Measurements from ENCODE around the gene BTNL8. TPM values are rescaled to one million over a fixed set of nuclear protein-coding genes. Genes with fewer than 3 reads are reported as not detected.

Gene BTNL8
- total RNA-seq, 1 experiment from 2014 or later, result not detected

DNA sequence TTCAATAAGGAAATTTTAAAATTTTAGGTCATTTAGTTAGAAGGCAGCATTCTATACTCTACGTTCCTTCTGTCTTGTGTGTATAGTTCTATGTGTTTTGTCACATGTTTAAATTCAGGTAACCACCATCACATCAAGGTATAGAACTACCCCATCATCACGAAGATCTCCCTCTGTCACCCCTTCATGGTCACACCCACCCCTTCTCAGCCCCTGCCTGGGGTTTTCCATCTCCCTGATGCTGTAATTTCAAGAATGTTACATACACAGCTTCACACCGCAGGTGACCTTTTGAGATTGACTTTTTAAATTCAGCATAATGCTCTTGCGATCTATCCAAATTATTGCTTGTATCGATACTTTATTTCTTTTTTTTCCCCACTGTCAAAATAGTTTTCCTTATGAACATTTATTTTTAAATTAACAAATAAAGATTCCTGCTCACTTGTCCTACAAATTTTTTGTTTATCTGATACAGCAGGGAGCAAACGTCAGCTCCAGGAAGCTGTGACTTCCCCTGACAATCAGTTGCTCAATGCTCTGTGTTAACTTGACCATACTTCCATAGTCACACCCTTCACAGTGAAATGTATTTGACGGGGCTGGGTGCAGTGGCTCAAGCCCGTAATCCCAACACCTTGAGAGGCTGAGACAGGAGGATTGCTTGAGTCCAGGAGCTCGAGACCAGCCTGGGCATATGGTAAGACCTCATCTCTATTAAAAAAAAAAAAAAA, 10.2 kb downstream of the BTNL8 start:
- POLR2A ChIA-PET (ENCODE audit: unreplicated experiment), result no interaction called here
- CTCF ChIA-PET, result no interaction called here

DNA sequence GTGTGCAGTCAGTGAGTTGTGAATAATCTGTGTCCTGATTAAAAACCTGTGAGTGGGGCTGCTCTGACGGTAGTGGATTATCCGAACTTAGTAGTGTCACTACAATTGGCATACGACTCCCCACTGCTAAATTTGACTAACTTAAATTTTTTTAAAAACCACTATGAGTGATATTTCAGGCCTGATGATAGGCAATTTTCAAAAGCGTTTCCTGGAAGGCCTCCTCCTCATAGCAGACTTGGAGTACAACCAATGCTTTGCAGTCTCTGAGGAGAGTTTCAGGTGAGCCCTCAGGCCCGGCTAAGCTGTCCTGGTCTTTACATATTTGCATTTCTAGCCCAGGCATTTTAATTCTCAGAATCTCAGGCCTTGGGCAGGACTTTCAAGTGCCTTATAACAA, 10.8 kb downstream of the BTNL8 start:
- intact Hi-C loops (cut with micrococcal nuclease), result no loop called here
- Histone ChIP-seq H3F3A (ENCODE audit: low read length, unreplicated experiment) (no peaks in the 10 kb centered on the region), H3K27me3 (ENCODE audit: low read length) (no peaks in the 10 kb centered on the region), H2AFZ (ENCODE audit: low read length) (no peak overlapping the region), H3K27ac (ENCODE audit: low read length) (no peak overlapping the region), H4K20me1 (ENCODE audit: low read length) (no peaks in the 10 kb centered on the region), H3K4me3 (ENCODE audit: low read length) (no peak overlapping the region), H3K4me2 (ENCODE audit: low read length) (no peak overlapping the region), H3K9me3 (ENCODE audit: low read length) (0 out of 2 replicates have a peak, but pooled peaks cover 8% of the 10 kb centered on the region), H3K9ac (ENCODE audit: low read length) (no peak overlapping the region), H3K36me3 (ENCODE audit: low read depth, low read length) (no peaks in the 10 kb centered on the region), H3K9me2 (replicated peaks; ENCODE audit: low read length) (no peaks in the 10 kb centered on the region), H3K79me2 (ENCODE audit: low read length) (no peaks in the 10 kb centered on the region), H3K4me1 (ENCODE audit: insufficient read depth, low read length) (no peaks in the 10 kb centered on the region)
- ATAC-seq, result no peak
- ChIA-PET POLR2A (ENCODE audit: unreplicated experiment) (no interaction called here), CTCF (no interaction called here)
- TF ChIP-seq EZH2 (IDR thresholded peaks at IDR 0.05; ENCODE audit: low read length, unreplicated experiment) (no peak), EZH2phosphoT487 (IDR thresholded peaks at IDR 0.05; ENCODE audit: borderline replicate concordance, low read length) (no peak)
- TF ChIP-seq, protein P1, sequence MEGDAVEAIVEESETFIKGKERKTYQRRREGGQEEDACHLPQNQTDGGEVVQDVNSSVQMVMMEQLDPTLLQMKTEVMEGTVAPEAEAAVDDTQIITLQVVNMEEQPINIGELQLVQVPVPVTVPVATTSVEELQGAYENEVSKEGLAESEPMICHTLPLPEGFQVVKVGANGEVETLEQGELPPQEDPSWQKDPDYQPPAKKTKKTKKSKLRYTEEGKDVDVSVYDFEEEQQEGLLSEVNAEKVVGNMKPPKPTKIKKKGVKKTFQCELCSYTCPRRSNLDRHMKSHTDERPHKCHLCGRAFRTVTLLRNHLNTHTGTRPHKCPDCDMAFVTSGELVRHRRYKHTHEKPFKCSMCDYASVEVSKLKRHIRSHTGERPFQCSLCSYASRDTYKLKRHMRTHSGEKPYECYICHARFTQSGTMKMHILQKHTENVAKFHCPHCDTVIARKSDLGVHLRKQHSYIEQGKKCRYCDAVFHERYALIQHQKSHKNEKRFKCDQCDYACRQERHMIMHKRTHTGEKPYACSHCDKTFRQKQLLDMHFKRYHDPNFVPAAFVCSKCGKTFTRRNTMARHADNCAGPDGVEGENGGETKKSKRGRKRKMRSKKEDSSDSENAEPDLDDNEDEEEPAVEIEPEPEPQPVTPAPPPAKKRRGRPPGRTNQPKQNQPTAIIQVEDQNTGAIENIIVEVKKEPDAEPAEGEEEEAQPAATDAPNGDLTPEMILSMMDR (conservative IDR thresholded peaks at IDR 0.05; ENCODE audit: low read depth, low read length), result no peak
- no TSS peak for BruUV-seq (replicated peaks)
- DNase-seq, result no peak

More for the DNA sequence above, 10.2 kb downstream of the BTNL8 start:
- no peak overlapping the region for H3K9ac ChIP-seq (ENCODE audit: low read length)
- DNase-seq (no peak), ATAC-seq (no peak)
- no peaks in the 10 kb centered on the region for H4K20me1 ChIP-seq (ENCODE audit: low read length)
- H3K9me2 ChIP-seq (replicated peaks; ENCODE audit: low read length), result no peaks in the 10 kb centered on the region
- no peaks in the 10 kb centered on the region for H3F3A ChIP-seq (ENCODE audit: low read length, unreplicated experiment)
- H3K4me3 ChIP-seq (ENCODE audit: low read length), result no peak overlapping the region
- TF ChIP-seq EZH2phosphoT487 (IDR thresholded peaks at IDR 0.05; ENCODE audit: borderline replicate concordance, low read length) (no peak), EZH2 (IDR thresholded peaks at IDR 0.05; ENCODE audit: low read length, unreplicated experiment) (no peak)
- TF ChIP-seq, protein P1 (conservative IDR thresholded peaks at IDR 0.05; ENCODE audit: low read depth, low read length), result no peak
- no peaks in the 10 kb centered on the region for H3K79me2 ChIP-seq (ENCODE audit: low read length)
- no peak overlapping the region for H3K27ac ChIP-seq (ENCODE audit: low read length)
- H3K27me3 ChIP-seq (ENCODE audit: low read length), result no peaks in the 10 kb centered on the region
- H3K9me3 ChIP-seq (ENCODE audit: low read length), result 0 out of 2 replicates have a peak, but pooled peaks cover 5% of the 10 kb centered on the region
- H3K36me3 ChIP-seq (ENCODE audit: low read depth, low read length), result no peaks in the 10 kb centered on the region
- no peaks in the 10 kb centered on the region for H3K4me1 ChIP-seq (ENCODE audit: insufficient read depth, low read length)
- intact Hi-C loops (cut with micrococcal nuclease), result no loop called here
- BruUV-seq (replicated peaks), result no TSS peak
- no peak overlapping the region for H2AFZ ChIP-seq (ENCODE audit: low read length)
- no peak overlapping the region for H3K4me2 ChIP-seq (ENCODE audit: low read length)

DNA sequence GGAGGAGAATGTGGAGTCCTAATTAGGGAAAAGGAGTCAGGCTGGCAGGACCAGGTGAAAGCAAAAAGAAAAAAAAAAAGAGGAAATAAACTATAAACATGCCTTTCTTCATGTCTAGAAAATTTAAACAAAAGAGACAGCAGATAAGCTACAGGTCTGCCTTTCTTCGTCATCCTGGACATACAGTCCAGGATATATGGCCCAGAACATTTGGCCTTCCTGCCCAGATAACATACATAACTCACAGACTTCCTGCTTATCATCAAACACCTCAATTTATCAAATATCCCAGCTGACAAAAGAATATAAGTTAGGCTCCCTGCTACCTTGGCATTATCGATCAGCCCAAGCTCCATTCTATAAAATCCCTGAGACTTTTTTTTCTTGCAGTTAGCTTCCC, 11.2 kb downstream of the BTNL8 start:
- H3K4me2 ChIP-seq (ENCODE audit: low read length), result no peak overlapping the region
- BruUV-seq (replicated peaks), result no TSS peak
- no peak for ATAC-seq
- H3K36me3 ChIP-seq (ENCODE audit: low read depth, low read length), result no peaks in the 10 kb centered on the region
- DNase-seq, result no peak
- no peak for TF ChIP-seq EZH2phosphoT487 (IDR thresholded peaks at IDR 0.05; ENCODE audit: borderline replicate concordance, low read length)
- no peak for TF ChIP-seq EZH2 (IDR thresholded peaks at IDR 0.05; ENCODE audit: low read length, unreplicated experiment)
- TF ChIP-seq, protein P1 (conservative IDR thresholded peaks at IDR 0.05; ENCODE audit: low read depth, low read length), result no peak
- no peaks in the 10 kb centered on the region for H3K9me2 ChIP-seq (replicated peaks; ENCODE audit: low read length)
- no peaks in the 10 kb centered on the region for H3K79me2 ChIP-seq (ENCODE audit: low read length)
- ChIA-PET POLR2A (ENCODE audit: unreplicated experiment) (no interaction called here), CTCF (interaction anchor here (0.5 kb wide), 1 partner anchor 268 kb away, joined by 5 read pairs; no protein-coding TSS in a partner anchor)
- H3F3A ChIP-seq (ENCODE audit: low read length, unreplicated experiment), result no peaks in the 10 kb centered on the region
- no peak overlapping the region for H3K27ac ChIP-seq (ENCODE audit: low read length)
- H3K4me1 ChIP-seq (ENCODE audit: insufficient read depth, low read length), result no peaks in the 10 kb centered on the region
- intact Hi-C loops (cut with micrococcal nuclease), result no loop called here
- no peak overlapping the region for H3K4me3 ChIP-seq (ENCODE audit: low read length)
- H4K20me1 ChIP-seq (ENCODE audit: low read length), result no peaks in the 10 kb centered on the region
- 0 out of 2 replicates have a peak, but pooled peaks cover 8% of the 10 kb centered on the region for H3K9me3 ChIP-seq (ENCODE audit: low read length)
- no peak overlapping the region for H2AFZ ChIP-seq (ENCODE audit: low read length)
- no peak overlapping the region for H3K9ac ChIP-seq (ENCODE audit: low read length)
- no peaks in the 10 kb centered on the region for H3K27me3 ChIP-seq (ENCODE audit: low read length)

Measured in PC-3 (cell line).